ENCODE data around the gene LAMA1.

The LAMA1 gene

GRCh38 chr18:6928359-6928758 lies 189.2 kb downstream of the LAMA1 start:
- no peaks in the 10 kb centered on the region for H4K20me1 ChIP-seq (ENCODE audit: control insufficient read depth, insufficient read depth, low read depth, low read length)
- no peak overlapping the region for H3K27ac ChIP-seq (ENCODE audit: low read depth, low read length)
- H3K9me2 ChIP-seq (replicated peaks; ENCODE audit: control insufficient read depth, low read length): no peaks in the 10 kb centered on the region
- no peak overlapping the region for H3K4me2 ChIP-seq (ENCODE audit: low read length)
- no peak for TF ChIP-seq EZH2phosphoT487 (IDR thresholded peaks at IDR 0.05; ENCODE audit: borderline replicate concordance, low read length)
- no peak for TF ChIP-seq CTCF (IDR thresholded peaks at IDR 0.05; ENCODE audit: low read depth, low read length, poor library complexity, severe bottlenecking)
- H3F3A ChIP-seq (ENCODE audit: control insufficient read depth, insufficient read depth): no peaks in the 10 kb centered on the region
- H3K4me3 ChIP-seq (ENCODE audit: low read length): no peak overlapping the region
- no peaks in the 10 kb centered on the region for H3K9me3 ChIP-seq (ENCODE audit: control insufficient read depth, insufficient read depth, low read length)
- no peaks in the 10 kb centered on the region for H3K79me2 ChIP-seq (ENCODE audit: control insufficient read depth, low read length)
- no peaks in the 10 kb centered on the region for H3K36me3 ChIP-seq (ENCODE audit: control insufficient read depth, low read length)
- H3K27me3 ChIP-seq (ENCODE audit: control insufficient read depth, low read length): no peaks in the 10 kb centered on the region
- no peaks in the 10 kb centered on the region for H3K4me1 ChIP-seq (ENCODE audit: control insufficient read depth, low read length)

GRCh38 chr18:6927153-6927552 lies 190.4 kb downstream of the LAMA1 start:
- H3K27me3 ChIP-seq (ENCODE audit: control insufficient read depth, low read length): no peaks in the 10 kb centered on the region
- H4K20me1 ChIP-seq (ENCODE audit: control insufficient read depth, insufficient read depth, low read depth, low read length): no peaks in the 10 kb centered on the region
- H3K4me1 ChIP-seq (ENCODE audit: control insufficient read depth, low read length): no peaks in the 10 kb centered on the region
- H3K4me2 ChIP-seq (ENCODE audit: low read length): no peak overlapping the region
- H3K27ac ChIP-seq (ENCODE audit: low read depth, low read length): no peak overlapping the region
- no peaks in the 10 kb centered on the region for H3K79me2 ChIP-seq (ENCODE audit: control insufficient read depth, low read length)
- TF ChIP-seq EZH2phosphoT487 (IDR thresholded peaks at IDR 0.05; ENCODE audit: borderline replicate concordance, low read length) (no peak), CTCF (IDR thresholded peaks at IDR 0.05; ENCODE audit: low read depth, low read length, poor library complexity, severe bottlenecking) (no peak)
- no peaks in the 10 kb centered on the region for H3K9me2 ChIP-seq (replicated peaks; ENCODE audit: control insufficient read depth, low read length)
- no peaks in the 10 kb centered on the region for H3K9me3 ChIP-seq (ENCODE audit: control insufficient read depth, insufficient read depth, low read length)
- H3F3A ChIP-seq (ENCODE audit: control insufficient read depth, insufficient read depth): no peaks in the 10 kb centered on the region
- no peaks in the 10 kb centered on the region for H3K36me3 ChIP-seq (ENCODE audit: control insufficient read depth, low read length)
- H3K4me3 ChIP-seq (ENCODE audit: low read length): no peak overlapping the region

GRCh38 chr18:6923220-6923619 lies 194.4 kb downstream of the LAMA1 start:
- no peaks in the 10 kb centered on the region for H3K27me3 ChIP-seq (ENCODE audit: control insufficient read depth, low read length)

More at GRCh38 chr18:6923220-6923619, 194.4 kb downstream of the LAMA1 start:
- Histone ChIP-seq H3K9me2 (replicated peaks; ENCODE audit: control insufficient read depth, low read length) (no peaks in the 10 kb centered on the region), H3K79me2 (ENCODE audit: control insufficient read depth, low read length) (no peaks in the 10 kb centered on the region), H3K4me1 (ENCODE audit: control insufficient read depth, low read length) (no peaks in the 10 kb centered on the region), H3K4me2 (ENCODE audit: low read length) (no peak overlapping the region), H3K9me3 (ENCODE audit: control insufficient read depth, insufficient read depth, low read length) (no peaks in the 10 kb centered on the region), H3F3A (ENCODE audit: control insufficient read depth, insufficient read depth) (no peaks in the 10 kb centered on the region), H4K20me1 (ENCODE audit: control insufficient read depth, insufficient read depth, low read depth, low read length) (no peaks in the 10 kb centered on the region), H3K27ac (ENCODE audit: low read depth, low read length) (no peak overlapping the region), H3K36me3 (ENCODE audit: control insufficient read depth, low read length) (no peaks in the 10 kb centered on the region), H3K4me3 (ENCODE audit: low read length) (no peak overlapping the region)
- TF ChIP-seq CTCF (IDR thresholded peaks at IDR 0.05; ENCODE audit: low read depth, low read length, poor library complexity, severe bottlenecking) (no peak), EZH2phosphoT487 (IDR thresholded peaks at IDR 0.05; ENCODE audit: borderline replicate concordance, low read length) (no peak)
